Caco-2 (cell line): ENCODE measurements around the gene CDK11B. TPM values are rescaled to one million over a fixed set of nuclear protein-coding genes. Genes with fewer than 3 reads are reported as not detected.

ENCODE experiments used
- BruUV-seq: library from RNA; stranded (reverse); fragments of 400-500 nt; replicated peaks from 2 replicates; lab custom pipeline; 2021; lab: Mats Ljungman, UMichigan
- CTCF ChIA-PET: fragments of 300-600 bp; sonication (Branson Sonifier 250); formaldehyde crosslinking; loops from one replicate; lab custom pipeline; 2022; ENCODE audit warnings: antibody characterized with exemption; lab: Charles Lee
- POLR2A ChIA-PET: fragments of 300-600 bp; sonication (Branson Sonifier 250); formaldehyde crosslinking; loops from one replicate; lab custom pipeline; 2022; ENCODE audit warnings: antibody characterized with exemption; lab: Charles Lee
- DNase-seq, 2 experiments: peaks; one replicate each; pipeline versions ENCODE4 v3.0.0 to v3.0.0-alpha.2; 2020 to 2022
- H3K27me3 ChIP-seq: replicated peaks from 2 replicates; pipeline ENCODE4 v1.6.0; 2011; ENCODE audit warnings: low read length; ENCODE audit not compliant: control insufficient read depth, insufficient read depth
- H3K36me3 ChIP-seq: 2 replicates; pipeline ENCODE4 v1.5.1; 2011; ENCODE audit warnings: low read length; ENCODE audit not compliant: control insufficient read depth, insufficient read depth
- H3K4me1 ChIP-seq: fragments of 250-450 bp; sonication (Bioruptor Pico); 2 replicates; pipeline ENCODE4 v1.5.1; 2020; ENCODE audit warnings: mild to moderate bottlenecking
- H3K4me3 ChIP-seq: 2 replicates; pipeline ENCODE4 v1.5.1; 2011; ENCODE audit warnings: low read depth, mild to moderate bottlenecking, control low read depth, low read length
- H3K9me3 ChIP-seq: fragments of 250-450 bp; sonication (Bioruptor Pico); 2 replicates; pipeline ENCODE4 v1.5.1; 2020; ENCODE audit warnings: mild to moderate bottlenecking, moderate library complexity
- H3K27ac Mint-ChIP-seq: one replicate; pipeline ENCODE4 v1.8.0; 2022; ENCODE audit warnings: mixed read lengths; ENCODE audit not compliant: unreplicated experiment
- H3K27me3 Mint-ChIP-seq: one replicate; pipeline ENCODE4 v1.8.0; 2022; ENCODE audit warnings: mixed read lengths; ENCODE audit not compliant: insufficient read depth, unreplicated experiment
- H3K36me3 Mint-ChIP-seq: one replicate; pipeline ENCODE4 v1.8.0; 2022; ENCODE audit warnings: mild to moderate bottlenecking, mixed read lengths; ENCODE audit not compliant: insufficient read depth, unreplicated experiment
- H3K4me1 Mint-ChIP-seq: one replicate; pipeline ENCODE4 v1.8.0; 2022; ENCODE audit warnings: low read depth, mixed read lengths; ENCODE audit not compliant: unreplicated experiment
- H3K4me3 Mint-ChIP-seq: one replicate; pipeline ENCODE4 v1.8.0; 2022; ENCODE audit warnings: mild to moderate bottlenecking, moderate library complexity, mixed read lengths; ENCODE audit not compliant: unreplicated experiment
- H3K9me3 Mint-ChIP-seq: one replicate; pipeline ENCODE4 v1.8.0; 2022; ENCODE audit warnings: mixed read lengths; ENCODE audit not compliant: unreplicated experiment
- CTCF ChIP-seq, 2 experiments: fragments of 200-600 bp in 1 of 2; IDR thresholded peaks; 1 replicate in 1 of 2; 2 replicates in 1 of 2; pipeline versions ENCODE4 v1.5.1 to v1.8.0; 2011 to 2022; ENCODE audit warnings: antibody characterized with exemption in 1 of 2, control low read depth in 1 of 2, inconsistent platforms in 1 of 2, low read depth in 1 of 2, low read length in 1 of 2, mild to moderate bottlenecking in 1 of 2, moderate library complexity in 1 of 2; ENCODE audit not compliant: insufficient read depth in 1 of 2, severe bottlenecking in 1 of 2, unreplicated experiment in 1 of 2
- intact Hi-C: fragments of 100-400 bp; cut with micrococcal nuclease; formaldehyde crosslinking; loops from one replicate; pipeline ENCODE4 v1.10.0; 2022; ENCODE audit not compliant: unreplicated experiment
- total RNA-seq: library from RNA; stranded (reverse); gene quantifications from 2 replicates; pipeline ENCODE4 v1.2.3, GENCODE V29; 2022

CDK11B gene
- total RNA-seq, 1 experiment from 2014 or later = 30.2 TPM

- TF ChIP-seq CTCF (IDR thresholded peaks at IDR 0.05; ENCODE audit: insufficient read depth in 1 of 2, low read depth in 1 of 2, low read length in 1 of 2, severe bottlenecking in 1 of 2, unreplicated experiment in 1 of 2) = no peak
- H3K4me1 ChIP-seq = no peaks in the 10 kb centered on the region
- no peak overlapping the region for H3K4me3 ChIP-seq
- ChIA-PET CTCF (no interaction called here), POLR2A (no interaction called here)
- H3K36me3 ChIP-seq = no peaks in the 10 kb centered on the region
- no peaks in the 10 kb centered on the region for H3K4me1 Mint-ChIP-seq
- H3K9me3 Mint-ChIP-seq = no peaks in the 10 kb centered on the region
- intact Hi-C loops = no loop called here
- H3K9me3 ChIP-seq = no peaks in the 10 kb centered on the region
- BruUV-seq = no TSS peak
- no peak overlapping the region for H3K27ac Mint-ChIP-seq
- no peaks in the 10 kb centered on the region for H3K27me3 Mint-ChIP-seq
- H3K4me3 Mint-ChIP-seq = no peak overlapping the region
- DNase-seq = no peak
- H3K27me3 ChIP-seq = no peaks in the 10 kb centered on the region
- peaks cover 6% of the 10 kb centered on the region for H3K36me3 Mint-ChIP-seq
Observed at GRCh38 chr1:1630965-1631781, 27.6 kb downstream of the CDK11B start.

- ChIA-PET POLR2A (no interaction called here), CTCF (no interaction called here)
- Histone ChIP-seq H3K9me3 (no peaks in the 10 kb centered on the region), H3K4me1 (no peaks in the 10 kb centered on the region), H3K36me3 (no peaks in the 10 kb centered on the region), H3K27me3 (no peaks in the 10 kb centered on the region), H3K4me3 (no peak overlapping the region)
- DNase-seq = no peak
- peaks cover 6% of the 10 kb centered on the region for H3K36me3 Mint-ChIP-seq
- no peaks in the 10 kb centered on the region for H3K4me1 Mint-ChIP-seq
- H3K4me3 Mint-ChIP-seq = no peak overlapping the region
- no peaks in the 10 kb centered on the region for H3K9me3 Mint-ChIP-seq
- no peak overlapping the region for H3K27ac Mint-ChIP-seq
- TF ChIP-seq CTCF (IDR thresholded peaks at IDR 0.05; ENCODE audit: insufficient read depth in 1 of 2, low read depth in 1 of 2, low read length in 1 of 2, severe bottlenecking in 1 of 2, unreplicated experiment in 1 of 2) = no peak
- BruUV-seq = no TSS peak
- intact Hi-C loops = no loop called here
- H3K27me3 Mint-ChIP-seq = no peaks in the 10 kb centered on the region
Observed at GRCh38 chr1:1630191-1630964, 28.4 kb downstream of the CDK11B start.

DNA sequence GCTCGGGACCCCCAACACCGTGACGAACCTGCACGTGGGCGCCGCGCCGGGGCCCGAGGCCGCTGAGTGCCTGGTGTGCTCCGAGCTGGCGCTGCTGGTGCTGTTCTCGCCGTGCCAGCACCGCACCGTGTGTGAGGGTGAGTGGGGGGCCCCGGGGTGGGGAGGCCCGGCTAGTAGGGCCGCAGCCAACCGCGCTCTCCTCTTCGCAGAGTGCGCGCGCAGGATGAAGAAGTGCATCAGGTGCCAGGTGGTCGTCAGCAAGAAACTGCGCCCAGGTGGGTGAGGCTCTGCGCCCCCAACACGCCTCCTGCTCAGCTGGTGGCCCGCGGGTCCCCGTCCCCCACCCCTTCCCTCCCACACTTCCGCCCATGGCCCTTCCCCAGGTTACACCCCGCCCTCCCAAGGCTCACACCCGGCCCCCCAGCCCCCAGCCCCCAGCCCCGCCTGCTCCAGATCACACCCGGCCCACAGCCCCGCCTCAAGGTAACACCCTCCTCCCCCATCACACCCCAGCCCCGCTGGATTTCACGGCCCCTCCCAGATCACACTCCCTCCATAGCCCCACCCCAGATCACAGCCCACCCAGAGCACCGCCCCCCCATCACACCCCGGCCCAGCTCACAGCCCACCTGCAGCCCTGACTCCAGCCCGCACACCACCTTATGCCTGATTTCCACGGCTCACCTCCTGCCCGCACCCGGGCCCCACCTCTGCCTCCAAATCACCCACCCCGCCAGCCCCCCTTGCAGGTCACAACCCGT is 29.2 kb downstream of the CDK11B start:
- Histone ChIP-seq H3K9me3 (no peaks in the 10 kb centered on the region), H3K4me3 (no peak overlapping the region), H3K27me3 (no peaks in the 10 kb centered on the region), H3K36me3 (no peaks in the 10 kb centered on the region), H3K4me1 (no peaks in the 10 kb centered on the region)
- Mint-ChIP-seq H3K27ac (no peak overlapping the region), H3K4me3 (no peak overlapping the region), H3K36me3 (peaks cover 13% of the 10 kb centered on the region), H3K27me3 (no peaks in the 10 kb centered on the region), H3K4me1 (no peaks in the 10 kb centered on the region), H3K9me3 (no peaks in the 10 kb centered on the region)
- no peak for TF ChIP-seq CTCF (IDR thresholded peaks at IDR 0.05; ENCODE audit: insufficient read depth in 1 of 2, low read depth in 1 of 2, low read length in 1 of 2, severe bottlenecking in 1 of 2, unreplicated experiment in 1 of 2)
- ChIA-PET POLR2A (no interaction called here), CTCF (no interaction called here)
- DNase-seq = no peak
- no TSS peak for BruUV-seq
- intact Hi-C loops = no loop called here
